ENCODE measurements around the gene CDC14C. TPM values are rescaled to one million over a fixed set of nuclear protein-coding genes. Genes with fewer than 3 reads are reported as not detected.
"Not testable (repeated sequence)": the region's sequence is repeated elsewhere in the genome, so short reads cannot be mapped to it uniquely, and the experiment has no call there.

CDC14C gene
- not detected for polyA plus RNA-seq (2012; ENCODE audit: low read depth, missing spikeins)

DNA sequence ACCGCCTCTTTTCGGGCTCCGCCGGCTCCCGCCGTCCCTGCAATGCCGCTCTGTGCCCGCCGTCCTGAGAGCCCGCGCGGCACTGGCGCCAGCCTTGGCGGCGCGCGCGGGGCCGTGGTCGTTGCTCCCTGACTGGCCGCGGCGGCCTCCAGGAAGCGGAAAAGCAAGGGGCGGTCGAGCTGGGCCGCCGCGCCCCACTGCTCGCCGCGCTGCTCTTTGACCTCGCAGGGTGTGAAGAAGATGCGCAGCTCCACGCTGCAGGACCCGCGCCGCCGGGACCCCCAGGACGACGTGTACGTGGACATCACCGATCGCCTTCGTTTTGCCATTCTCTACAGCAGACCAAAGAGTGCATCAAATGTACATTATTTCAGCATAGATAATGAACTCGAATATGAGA is at the start of gene CDC14C:
CDC14C (plus strand) TSS at position 115 of the 400 bp plus-strand sequence; CDS start at position 241, 126 bp downstream.
- no peak for TF ChIP-seq SPI1 (IDR thresholded peaks at IDR 0.05; ENCODE audit: low read depth, low read length)
- TF ChIP-seq PAX5 (IDR thresholded peaks at IDR 0.05; ENCODE audit: insufficient read depth, low read length, severe bottlenecking) = no peak
- no peak for TF ChIP-seq POLR2AphosphoS5 (IDR thresholded peaks at IDR 0.05; ENCODE audit: low read depth, low read length)
- no peak for TF ChIP-seq POLR2A (IDR thresholded peaks at IDR 0.05; ENCODE audit: low read depth, low read length)
- TF ChIP-seq TAF1 (IDR thresholded peaks at IDR 0.05; ENCODE audit: low read depth, low read length) = no peak
- no peak for TF ChIP-seq POU2F2 (IDR thresholded peaks at IDR 0.05; ENCODE audit: low read depth, low read length)
- DNase-seq (ENCODE audit: insufficient read length, low spot score) (no peak), FAIRE-seq (no peak)

DNA sequence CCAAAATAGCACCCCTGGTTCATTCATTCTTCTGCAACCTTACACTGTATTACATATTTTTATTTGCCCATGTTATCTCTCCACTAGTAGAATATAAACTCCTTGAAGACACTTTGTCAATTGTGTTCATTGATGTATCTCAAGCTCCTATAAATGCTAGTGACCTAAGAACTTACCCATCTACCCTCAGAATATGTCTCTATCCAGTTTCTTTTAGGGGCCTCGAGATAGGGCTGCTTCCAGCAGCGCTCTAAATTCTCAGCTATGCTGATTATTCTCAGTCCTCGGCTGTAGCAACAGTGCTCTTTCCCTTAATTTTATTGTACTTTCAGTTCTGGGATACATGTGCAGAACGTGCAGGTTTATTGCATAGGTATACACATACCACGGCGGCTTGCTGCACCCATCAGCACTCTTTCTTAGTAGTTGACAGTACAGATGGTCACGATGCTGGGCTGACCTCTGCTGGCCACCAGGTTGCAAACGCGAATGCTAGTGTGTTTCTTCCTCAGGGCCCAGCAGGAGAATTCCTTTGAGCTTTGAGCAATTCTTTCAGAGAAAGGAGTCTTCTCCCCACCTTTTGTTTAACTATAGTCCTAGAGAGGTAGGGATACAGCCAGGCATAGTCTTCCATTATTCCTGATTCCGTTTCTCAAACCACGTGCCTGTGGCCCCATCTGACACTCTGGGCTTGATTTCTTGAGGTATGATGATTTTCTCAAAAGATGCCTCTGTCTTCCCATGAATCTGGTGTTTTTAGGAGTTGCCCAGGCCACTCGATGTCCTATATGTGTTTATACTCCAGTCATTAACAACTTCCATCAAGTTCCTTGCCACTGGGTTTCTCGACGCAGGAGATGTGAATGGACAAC is 49.1 kb upstream of the CDC14C start:
- FAIRE-seq = no peak
- no peak for DNase-seq (ENCODE audit: insufficient read length, low spot score)
- no peak for TF ChIP-seq SPI1 (IDR thresholded peaks at IDR 0.05; ENCODE audit: low read depth, low read length)
- no peak for TF ChIP-seq PAX5 (IDR thresholded peaks at IDR 0.05; ENCODE audit: insufficient read depth, low read length, severe bottlenecking)
- no peak for TF ChIP-seq TAF1 (IDR thresholded peaks at IDR 0.05; ENCODE audit: low read depth, low read length)

DNA sequence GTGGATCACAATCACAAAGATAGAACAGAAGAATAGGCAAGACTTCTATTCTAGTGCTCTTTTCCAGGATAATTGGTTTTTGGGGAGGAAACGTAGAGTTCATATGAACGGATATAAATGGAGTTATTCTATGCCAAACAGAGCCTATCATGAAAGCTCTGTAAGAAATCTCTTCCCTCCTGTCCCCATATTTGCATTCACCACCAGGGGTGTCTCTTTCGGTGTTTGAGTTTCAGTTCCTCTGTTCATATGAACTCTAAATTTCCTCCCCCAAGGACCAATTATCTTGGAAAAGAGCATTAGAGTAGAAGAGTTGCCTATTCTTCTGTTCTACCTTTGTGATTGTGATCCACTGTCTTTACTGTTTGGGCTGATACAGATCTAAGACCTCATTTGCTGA is 48.3 kb upstream of the CDC14C start:
- no peak for FAIRE-seq

DNA sequence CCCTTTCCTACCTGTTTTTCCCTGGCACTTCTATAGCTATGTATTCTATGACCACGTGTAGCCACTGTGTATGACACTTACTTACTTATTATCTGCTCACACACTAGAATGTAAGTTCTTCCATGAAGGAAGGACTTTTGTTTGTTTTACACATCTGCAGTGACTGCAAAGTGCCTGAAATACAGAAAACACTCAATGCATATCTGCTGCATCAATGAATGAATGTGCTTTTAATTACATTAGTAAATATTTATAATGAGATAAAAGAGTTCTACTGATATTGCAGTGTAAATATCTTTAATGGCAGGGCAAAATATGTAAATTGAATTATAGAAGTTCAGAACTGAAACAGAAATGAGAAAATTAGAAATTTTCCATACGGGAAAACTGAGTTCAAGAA is 43.5 kb upstream of the CDC14C start:
- TF ChIP-seq PAX5 (IDR thresholded peaks at IDR 0.05; ENCODE audit: insufficient read depth, low read length, severe bottlenecking) = no peak
- no peak for TF ChIP-seq SPI1 (IDR thresholded peaks at IDR 0.05; ENCODE audit: low read depth, low read length)
- TF ChIP-seq POLR2AphosphoS5 (IDR thresholded peaks at IDR 0.05; ENCODE audit: low read depth, low read length) = no peak
- no peak for TF ChIP-seq TAF1 (IDR thresholded peaks at IDR 0.05; ENCODE audit: low read depth, low read length)
- no peak for TF ChIP-seq POU2F2 (IDR thresholded peaks at IDR 0.05; ENCODE audit: low read depth, low read length)
- TF ChIP-seq POLR2A (IDR thresholded peaks at IDR 0.05; ENCODE audit: low read depth, low read length) = no peak
- FAIRE-seq = no peak

More for the DNA sequence above, 48.3 kb upstream of the CDC14C start:
- TF ChIP-seq POU2F2 (IDR thresholded peaks at IDR 0.05; ENCODE audit: low read depth, low read length) (no peak), POLR2A (IDR thresholded peaks at IDR 0.05; ENCODE audit: low read depth, low read length) (no peak), SPI1 (IDR thresholded peaks at IDR 0.05; ENCODE audit: low read depth, low read length) (peak; percentile 89)
- DNase-seq (ENCODE audit: insufficient read length, low spot score) = no peak

DNA sequence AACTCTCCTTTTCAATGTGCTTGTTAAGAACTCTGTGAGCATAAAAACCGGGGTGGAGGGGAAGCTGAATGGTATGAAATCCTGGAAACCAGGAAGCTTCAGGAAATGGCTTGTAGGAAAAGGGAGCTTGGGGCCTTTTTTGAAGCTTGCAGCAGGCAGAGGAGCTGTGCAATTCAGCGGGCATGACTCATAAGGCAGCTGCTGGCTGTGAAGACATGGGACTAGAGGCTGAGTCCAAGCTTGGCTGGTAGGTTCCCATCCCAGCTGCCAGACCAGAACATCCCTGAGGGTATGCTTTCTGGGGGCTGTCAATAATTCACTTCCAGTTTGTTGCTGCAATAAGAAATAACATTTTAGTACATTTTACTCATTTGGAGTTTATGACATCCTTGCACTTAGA is 36.8 kb upstream of the CDC14C start:
- TF ChIP-seq SPI1 (IDR thresholded peaks at IDR 0.05; ENCODE audit: low read depth, low read length) = no peak
- no peak for DNase-seq (ENCODE audit: insufficient read length, low spot score)
- no peak for FAIRE-seq

More for the DNA sequence above, 43.5 kb upstream of the CDC14C start:
- DNase-seq (ENCODE audit: insufficient read length, low spot score) = no peak

DNA sequence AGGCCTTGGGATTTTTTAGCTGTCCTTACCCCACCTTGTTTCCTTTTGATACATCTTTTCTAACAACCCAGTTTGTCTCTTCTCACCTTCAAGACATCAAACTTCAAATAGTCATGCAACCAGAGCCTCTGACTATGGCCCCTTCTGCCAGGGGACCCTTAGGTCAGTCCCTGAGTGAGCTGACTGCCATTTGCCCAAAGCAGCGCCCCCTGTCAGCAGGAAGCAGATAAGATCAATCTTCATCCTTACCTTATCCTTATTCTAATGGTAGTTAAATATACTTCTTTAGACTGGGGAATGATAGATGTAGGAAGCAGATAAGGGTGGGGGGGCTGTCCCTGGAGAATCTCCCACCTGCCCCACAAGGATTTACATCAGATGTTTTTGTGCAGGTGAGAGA is 29.8 kb upstream of the CDC14C start:
- DNase-seq (ENCODE audit: insufficient read length, low spot score) (no peak), FAIRE-seq (no peak)
- TF ChIP-seq POLR2A (IDR thresholded peaks at IDR 0.05; ENCODE audit: low read depth, low read length) (no peak), TAF1 (IDR thresholded peaks at IDR 0.05; ENCODE audit: low read depth, low read length) (no peak), POLR2AphosphoS5 (IDR thresholded peaks at IDR 0.05; ENCODE audit: low read depth, low read length) (no peak), SPI1 (IDR thresholded peaks at IDR 0.05; ENCODE audit: low read depth, low read length) (no peak), POU2F2 (IDR thresholded peaks at IDR 0.05; ENCODE audit: low read depth, low read length) (no peak), PAX5 (IDR thresholded peaks at IDR 0.05; ENCODE audit: insufficient read depth, low read length, severe bottlenecking) (no peak)

DNA sequence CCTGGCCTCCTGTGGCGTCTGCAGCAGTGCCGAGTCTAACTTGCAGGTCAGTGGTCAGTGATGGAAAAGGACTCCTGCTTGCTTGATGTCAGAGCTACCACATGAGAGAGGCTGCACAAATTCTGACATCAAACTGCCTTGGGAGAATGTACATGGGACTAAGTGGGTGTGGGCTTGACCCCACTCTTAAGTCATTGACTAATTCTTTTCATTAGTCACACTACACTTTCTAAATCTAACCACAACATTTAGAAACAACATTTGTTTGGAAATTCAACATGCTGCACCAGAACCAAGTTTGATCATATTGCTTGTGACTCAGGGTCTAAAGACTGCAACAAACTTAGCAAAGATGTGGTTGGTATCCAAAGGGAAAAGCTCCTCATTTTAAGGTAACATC is 24.4 kb upstream of the CDC14C start:
- FAIRE-seq (no peak), DNase-seq (ENCODE audit: insufficient read length, low spot score) (no peak)
- no peak for TF ChIP-seq POLR2A (IDR thresholded peaks at IDR 0.05; ENCODE audit: low read depth, low read length)
- no peak for TF ChIP-seq POLR2AphosphoS5 (IDR thresholded peaks at IDR 0.05; ENCODE audit: low read depth, low read length)
- no peak for TF ChIP-seq SPI1 (IDR thresholded peaks at IDR 0.05; ENCODE audit: low read depth, low read length)
- TF ChIP-seq POU2F2 (IDR thresholded peaks at IDR 0.05; ENCODE audit: low read depth, low read length) = no peak
- TF ChIP-seq PAX5 (IDR thresholded peaks at IDR 0.05; ENCODE audit: insufficient read depth, low read length, severe bottlenecking) = no peak
- TF ChIP-seq TAF1 (IDR thresholded peaks at IDR 0.05; ENCODE audit: low read depth, low read length) = no peak

DNA sequence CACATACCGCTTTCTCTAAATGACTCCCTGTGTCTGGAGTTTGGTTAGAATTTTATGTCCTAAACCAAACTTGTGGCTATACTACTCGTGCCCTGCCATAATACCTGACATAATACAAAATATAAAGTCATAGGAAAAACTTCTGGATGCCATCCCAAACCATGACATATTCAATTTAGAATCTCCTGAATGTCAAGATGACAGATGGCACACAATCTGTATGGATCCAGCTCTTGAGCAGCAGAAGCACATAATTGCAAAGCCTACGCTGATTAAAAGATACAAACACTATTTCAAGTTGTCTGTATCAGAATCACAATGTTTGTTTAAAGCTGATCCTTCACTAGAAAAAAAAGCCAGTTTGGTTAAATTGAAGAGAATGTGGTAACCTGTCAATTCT is 22.4 kb upstream of the CDC14C start:
- DNase-seq (ENCODE audit: insufficient read length, low spot score) = no peak
- no peak for FAIRE-seq

DNA sequence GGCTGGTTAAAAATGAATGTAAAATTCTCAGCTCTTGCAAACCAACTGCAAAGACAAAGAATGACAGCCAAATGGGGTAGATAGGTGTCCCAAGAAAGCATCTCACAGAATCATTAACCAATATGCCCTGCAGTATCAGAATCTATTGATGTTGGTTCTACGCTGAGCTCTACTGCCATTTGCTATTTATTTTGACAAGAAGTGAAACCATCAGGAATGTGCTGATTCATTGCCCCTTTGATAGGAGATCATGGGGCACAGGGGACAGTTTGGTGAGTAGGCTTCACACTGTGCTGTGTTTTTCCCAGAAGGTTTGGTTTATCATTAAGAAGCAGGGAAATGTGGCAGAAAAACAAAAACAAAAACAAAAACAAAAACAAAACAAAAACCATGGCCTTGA is 19.4 kb upstream of the CDC14C start:
- TF ChIP-seq PAX5 (IDR thresholded peaks at IDR 0.05; ENCODE audit: insufficient read depth, low read length, severe bottlenecking) (no peak), TAF1 (IDR thresholded peaks at IDR 0.05; ENCODE audit: low read depth, low read length) (no peak), SPI1 (IDR thresholded peaks at IDR 0.05; ENCODE audit: low read depth, low read length) (no peak), POLR2AphosphoS5 (IDR thresholded peaks at IDR 0.05; ENCODE audit: low read depth, low read length) (no peak), POLR2A (IDR thresholded peaks at IDR 0.05; ENCODE audit: low read depth, low read length) (no peak), POU2F2 (IDR thresholded peaks at IDR 0.05; ENCODE audit: low read depth, low read length) (no peak)
- DNase-seq (ENCODE audit: insufficient read length, low spot score) = no peak
- FAIRE-seq = no peak

More for the DNA sequence above, 22.4 kb upstream of the CDC14C start:
- no peak for TF ChIP-seq POU2F2 (IDR thresholded peaks at IDR 0.05; ENCODE audit: low read depth, low read length)
- TF ChIP-seq POLR2A (IDR thresholded peaks at IDR 0.05; ENCODE audit: low read depth, low read length) = no peak
- TF ChIP-seq PAX5 (IDR thresholded peaks at IDR 0.05; ENCODE audit: insufficient read depth, low read length, severe bottlenecking) = no peak
- no peak for TF ChIP-seq SPI1 (IDR thresholded peaks at IDR 0.05; ENCODE audit: low read depth, low read length)
- no peak for TF ChIP-seq POLR2AphosphoS5 (IDR thresholded peaks at IDR 0.05; ENCODE audit: low read depth, low read length)
- TF ChIP-seq TAF1 (IDR thresholded peaks at IDR 0.05; ENCODE audit: low read depth, low read length) = no peak

DNA sequence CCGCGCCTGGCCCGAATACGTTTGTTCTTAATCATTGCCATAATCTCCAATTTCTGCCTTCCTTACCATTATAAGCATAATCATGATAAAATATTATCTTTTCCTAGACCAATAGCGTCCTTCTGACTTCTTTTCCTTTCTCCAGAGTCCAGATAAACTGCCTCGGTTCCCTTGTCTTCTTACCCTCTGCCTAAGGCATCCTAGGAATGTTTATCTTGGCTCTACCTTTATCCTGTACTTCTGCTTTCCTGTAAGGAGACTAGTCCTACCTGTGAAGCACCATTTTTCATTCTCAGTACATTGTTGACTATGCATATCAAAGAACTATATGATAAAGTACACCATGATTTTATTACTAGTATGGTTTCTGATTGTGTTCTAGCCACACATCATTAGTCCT is 18.7 kb upstream of the CDC14C start:
- FAIRE-seq = peak; percentile 52
- DNase-seq (ENCODE audit: insufficient read length, low spot score) = not testable (repeated sequence)

DNA sequence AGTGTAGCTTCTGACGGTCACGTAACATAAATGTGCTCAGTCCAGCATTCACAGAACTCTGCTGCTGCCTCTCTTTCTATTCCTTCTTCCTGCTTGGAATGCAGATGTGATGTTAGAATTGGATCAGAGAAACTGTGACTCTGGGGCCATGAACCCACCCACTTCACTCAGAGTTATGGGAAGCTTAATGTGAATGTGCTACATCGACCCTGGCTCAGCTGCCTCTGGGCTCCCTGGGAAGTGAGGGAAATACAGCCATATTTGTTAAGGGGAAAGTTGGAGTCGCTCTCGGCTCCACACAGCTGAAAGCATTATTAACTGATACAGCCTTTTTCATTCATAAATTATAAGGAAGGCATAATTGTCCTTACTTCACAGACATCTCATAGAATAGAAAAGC is 14.5 kb upstream of the CDC14C start:
- DNase-seq (ENCODE audit: insufficient read length, low spot score); FAIRE-seq: not testable (repeated sequence)

Measured in GM12891 (cell line).